GM23338 (cell line): ENCODE data around the gene DMAC1. TPM values are rescaled to one million over a fixed set of nuclear protein-coding genes. Genes with fewer than 3 reads are reported as not detected.

Experiments
- ATAC-seq: fragments of 200-7000 bp; cut with Tn5 transposase; 3 replicates; pipeline ENCODE4 v1.9.1; 2020
- DNase-seq: peaks from one replicate; pipeline ENCODE4 v3.0.0-alpha.2; 2015; ENCODE audit warnings: low spot score
- H2AFZ ChIP-seq: fragments of 200-600 bp; sonication (generic); 2 replicates; pipeline ENCODE4 v1.8.0; 2016; ENCODE audit warnings: antibody characterized with exemption, mild to moderate bottlenecking, moderate library complexity
- H3F3A ChIP-seq: fragments of 200-600 bp; sonication (generic); replicated peaks from 2 replicates; pipeline ENCODE4 v1.8.0; 2017; ENCODE audit warnings: antibody characterized with exemption, mixed run types, low read depth
- H3K27ac ChIP-seq: fragments of 200-600 bp; sonication (generic); 2 replicates; pipeline ENCODE4 v1.6.1; 2016; ENCODE audit warnings: low read depth
- H3K27me3 ChIP-seq: fragments of 200-600 bp; sonication (generic); 2 replicates; pipeline ENCODE4 v1.8.0; 2016; ENCODE audit warnings: mild to moderate bottlenecking, mixed run types, moderate library complexity; ENCODE audit not compliant: insufficient read depth
- H3K36me3 ChIP-seq: fragments of 200-600 bp; sonication (generic); 2 replicates; pipeline ENCODE4 v1.8.0; 2016; ENCODE audit warnings: mild to moderate bottlenecking; ENCODE audit not compliant: insufficient read depth
- H3K4me1 ChIP-seq: fragments of 200-600 bp; sonication (generic); 2 replicates; pipeline ENCODE4 v1.8.0; 2016; ENCODE audit warnings: mild to moderate bottlenecking, moderate library complexity; ENCODE audit not compliant: insufficient read depth
- H3K4me2 ChIP-seq: fragments of 200-600 bp; sonication (generic); 2 replicates; pipeline ENCODE4 v1.7.1; 2017; ENCODE audit warnings: mixed run types
- H3K4me3 ChIP-seq: fragments of 200-600 bp; sonication (generic); 2 replicates; pipeline ENCODE4 v1.6.1; 2016; ENCODE audit warnings: mixed run types
- H3K79me2 ChIP-seq: fragments of 200-600 bp; sonication (generic); replicated peaks from 2 replicates; pipeline ENCODE4 v1.8.0; 2017; ENCODE audit warnings: mild to moderate bottlenecking; ENCODE audit not compliant: insufficient read depth
- H3K9me2 ChIP-seq: fragments of 200-600 bp; sonication (generic); 2 replicates; pipeline ENCODE4 v1.8.0; 2017; ENCODE audit not compliant: insufficient read depth
- H4K20me1 ChIP-seq: fragments of 200-600 bp; sonication (generic); replicated peaks from 2 replicates; pipeline ENCODE4 v1.8.0; 2017; ENCODE audit warnings: mild to moderate bottlenecking; ENCODE audit not compliant: insufficient read depth
- H3K27ac Mint-ChIP-seq: 2 replicates; pipeline ENCODE4 v1.8.0; 2020; ENCODE audit warnings: inconsistent platforms, mild to moderate bottlenecking, moderate library complexity, mixed read lengths
- H3K27me3 Mint-ChIP-seq: 3 replicates; pipeline ENCODE4 v1.8.0; 2022; ENCODE audit warnings: low read depth, mild to moderate bottlenecking, moderate library complexity, mixed read lengths, inconsistent platforms; ENCODE audit not compliant: insufficient read depth, poor library complexity
- H3K36me3 Mint-ChIP-seq: 3 replicates; pipeline ENCODE4 v1.8.0; 2021; ENCODE audit warnings: low read depth, mild to moderate bottlenecking, inconsistent platforms, moderate library complexity, mixed read lengths
- H3K4me1 Mint-ChIP-seq: 3 replicates; pipeline ENCODE4 v1.8.0; 2020; ENCODE audit warnings: mild to moderate bottlenecking, inconsistent platforms, mixed read lengths
- H3K4me3 Mint-ChIP-seq: 3 replicates; pipeline ENCODE4 v1.8.0; 2021; ENCODE audit warnings: moderate library complexity, mild to moderate bottlenecking, inconsistent platforms, mixed read lengths
- H3K9me3 Mint-ChIP-seq: 3 replicates; pipeline ENCODE4 v1.8.0; 2020; ENCODE audit warnings: moderate library complexity, mild to moderate bottlenecking, inconsistent platforms, mixed read lengths
- CREB1 ChIP-seq: fragments of 250-450 bp; sonication (Bioruptor Pico); IDR thresholded peaks from 2 replicates; pipeline ENCODE4 v1.5.0; 2020; ENCODE audit warnings: low read depth, mild to moderate bottlenecking, moderate library complexity
- CTCF ChIP-seq, 2 experiments: fragments of 200-600 bp in 1 of 2; sonication (generic) in 1 of 2; conservative IDR thresholded peaks; 2 replicates each; pipeline versions ENCODE4 v1.5.1 to v1.6.1; 2016 to 2017; ENCODE audit warnings: antibody characterized with exemption in 2 of 2, low read depth in 2 of 2, mild to moderate bottlenecking in 2 of 2, moderate library complexity in 1 of 2
- EZH2 ChIP-seq: fragments of 200-600 bp; sonication (generic); IDR thresholded peaks from one replicate; pipeline ENCODE4 v1.8.0; 2017; ENCODE audit warnings: antibody characterized with exemption, mild to moderate bottlenecking, low read depth; ENCODE audit not compliant: unreplicated experiment
- EZH2phosphoT487 ChIP-seq: fragments of 200-600 bp; sonication (generic); IDR thresholded peaks from one replicate; pipeline ENCODE4 v1.8.1; 2018; ENCODE audit warnings: antibody characterized with exemption; ENCODE audit not compliant: unreplicated experiment
- JUNB ChIP-seq: IDR thresholded peaks from one replicate; pipeline ENCODE4 v1.6.1; 2016; ENCODE audit warnings: antibody characterized with exemption; ENCODE audit not compliant: unreplicated experiment
- NANOG ChIP-seq: IDR thresholded peaks from 2 replicates; pipeline ENCODE4 v1.6.1; 2016; ENCODE audit warnings: antibody characterized with exemption, borderline replicate concordance
- POLR2AphosphoS5 ChIP-seq: IDR thresholded peaks from 2 replicates; pipeline ENCODE4 v1.6.1; 2016; ENCODE audit warnings: antibody characterized with exemption, low read depth
- STAT1 ChIP-seq: IDR thresholded peaks from one replicate; pipeline ENCODE4 v1.6.1; 2016; ENCODE audit warnings: antibody characterized with exemption; ENCODE audit not compliant: unreplicated experiment
- ZNF114 ChIP-seq: fragments of 250-450 bp; sonication (Bioruptor Pico); IDR thresholded peaks from 2 replicates; pipeline ENCODE4 v1.5.0; 2020; ENCODE audit warnings: mild to moderate bottlenecking, moderate library complexity
- ZNF331 ChIP-seq: fragments of 250-450 bp; sonication (Bioruptor Pico); IDR thresholded peaks from 2 replicates; pipeline ENCODE4 v1.5.0; 2020; ENCODE audit warnings: low read depth, mild to moderate bottlenecking, moderate library complexity
- ZNF462 ChIP-seq: fragments of 250-450 bp; sonication (Bioruptor Pico); IDR thresholded peaks from 2 replicates; pipeline ENCODE4 v1.5.0; 2020; ENCODE audit warnings: mild to moderate bottlenecking, moderate library complexity
- polyA plus RNA-seq: library from polyadenylated mRNA; unstranded; fragments of >200 nt; fragmentation: Nextera tagmentation; extraction: Ambion mirVana; gene quantifications from 2 replicates; pipeline ENCODE4 v1.2.1, GENCODE V29; 2016
- total RNA-seq: library from RNA; depleted of rRNA; stranded (reverse); fragments of >200 nt; shearing (Covaris generic); gene quantifications from 2 replicates; pipeline ENCODE4 v1.2.3, GENCODE V29; 2014
- TF ChIP-seq, protein P1 (sequence below): IDR thresholded peaks from 2 replicates; pipeline ENCODE4 v1.6.1; 2016; ENCODE audit warnings: antibody characterized with exemption
- TF ChIP-seq, protein P2 (sequence below): IDR thresholded peaks from one replicate; pipeline ENCODE4 v1.6.1; 2018; ENCODE audit warnings: antibody characterized with exemption; ENCODE audit not compliant: unreplicated experiment

The DMAC1 gene
- total and polyA plus RNA-seq, 2 experiments from 2014 or later, result 24.6 to 116 TPM

GRCh38 chr9:7827792-7828191 lies 28.2 kb upstream of the DMAC1 start:
- 0 out of 2 replicates have a peak, but pooled peaks cover 9% of the 10 kb centered on the region for H3K9me2 ChIP-seq
- ATAC-seq (no peak), DNase-seq (no peak)
- no peaks in the 10 kb centered on the region for H3F3A ChIP-seq
- Mint-ChIP-seq H3K27ac (no peak overlapping the region), H3K27me3 (no peaks in the 10 kb centered on the region), H3K36me3 (no peaks in the 10 kb centered on the region), H3K4me3 (no peak overlapping the region), H3K4me1 (no peaks in the 10 kb centered on the region), H3K9me3 (no peaks in the 10 kb centered on the region)
- no peaks in the 10 kb centered on the region for H3K27me3 ChIP-seq
- no peak overlapping the region for H3K27ac ChIP-seq
- no peaks in the 10 kb centered on the region for H3K36me3 ChIP-seq
- no peaks in the 10 kb centered on the region for H3K4me1 ChIP-seq
- H3K4me3 ChIP-seq, result no peak overlapping the region
- no peak overlapping the region for H3K4me2 ChIP-seq
- no peak for TF ChIP-seq NANOG
- no peak for TF ChIP-seq EZH2phosphoT487
- TF ChIP-seq JUNB, result no peak
- no peak for TF ChIP-seq ZNF114
- TF ChIP-seq ZNF462, result no peak
- TF ChIP-seq, protein P1, sequence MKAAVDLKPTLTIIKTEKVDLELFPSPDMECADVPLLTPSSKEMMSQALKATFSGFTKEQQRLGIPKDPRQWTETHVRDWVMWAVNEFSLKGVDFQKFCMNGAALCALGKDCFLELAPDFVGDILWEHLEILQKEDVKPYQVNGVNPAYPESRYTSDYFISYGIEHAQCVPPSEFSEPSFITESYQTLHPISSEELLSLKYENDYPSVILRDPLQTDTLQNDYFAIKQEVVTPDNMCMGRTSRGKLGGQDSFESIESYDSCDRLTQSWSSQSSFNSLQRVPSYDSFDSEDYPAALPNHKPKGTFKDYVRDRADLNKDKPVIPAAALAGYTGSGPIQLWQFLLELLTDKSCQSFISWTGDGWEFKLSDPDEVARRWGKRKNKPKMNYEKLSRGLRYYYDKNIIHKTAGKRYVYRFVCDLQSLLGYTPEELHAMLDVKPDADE, result no peak
- TF ChIP-seq POLR2AphosphoS5, result no peak
- TF ChIP-seq ZNF331 (CRISPR knock-in tag), result no peak
- no peak for TF ChIP-seq EZH2
- TF ChIP-seq CREB1 (CRISPR knock-in tag), result no peak
- TF ChIP-seq CTCF (conservative IDR thresholded peaks at IDR 0.05; ENCODE audit: low read depth in 2 of 2), result no peak
- no peak for TF ChIP-seq STAT1
- TF ChIP-seq, protein P2, sequence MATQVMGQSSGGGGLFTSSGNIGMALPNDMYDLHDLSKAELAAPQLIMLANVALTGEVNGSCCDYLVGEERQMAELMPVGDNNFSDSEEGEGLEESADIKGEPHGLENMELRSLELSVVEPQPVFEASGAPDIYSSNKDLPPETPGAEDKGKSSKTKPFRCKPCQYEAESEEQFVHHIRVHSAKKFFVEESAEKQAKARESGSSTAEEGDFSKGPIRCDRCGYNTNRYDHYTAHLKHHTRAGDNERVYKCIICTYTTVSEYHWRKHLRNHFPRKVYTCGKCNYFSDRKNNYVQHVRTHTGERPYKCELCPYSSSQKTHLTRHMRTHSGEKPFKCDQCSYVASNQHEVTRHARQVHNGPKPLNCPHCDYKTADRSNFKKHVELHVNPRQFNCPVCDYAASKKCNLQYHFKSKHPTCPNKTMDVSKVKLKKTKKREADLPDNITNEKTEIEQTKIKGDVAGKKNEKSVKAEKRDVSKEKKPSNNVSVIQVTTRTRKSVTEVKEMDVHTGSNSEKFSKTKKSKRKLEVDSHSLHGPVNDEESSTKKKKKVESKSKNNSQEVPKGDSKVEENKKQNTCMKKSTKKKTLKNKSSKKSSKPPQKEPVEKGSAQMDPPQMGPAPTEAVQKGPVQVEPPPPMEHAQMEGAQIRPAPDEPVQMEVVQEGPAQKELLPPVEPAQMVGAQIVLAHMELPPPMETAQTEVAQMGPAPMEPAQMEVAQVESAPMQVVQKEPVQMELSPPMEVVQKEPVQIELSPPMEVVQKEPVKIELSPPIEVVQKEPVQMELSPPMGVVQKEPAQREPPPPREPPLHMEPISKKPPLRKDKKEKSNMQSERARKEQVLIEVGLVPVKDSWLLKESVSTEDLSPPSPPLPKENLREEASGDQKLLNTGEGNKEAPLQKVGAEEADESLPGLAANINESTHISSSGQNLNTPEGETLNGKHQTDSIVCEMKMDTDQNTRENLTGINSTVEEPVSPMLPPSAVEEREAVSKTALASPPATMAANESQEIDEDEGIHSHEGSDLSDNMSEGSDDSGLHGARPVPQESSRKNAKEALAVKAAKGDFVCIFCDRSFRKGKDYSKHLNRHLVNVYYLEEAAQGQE, result no peak
- H3K79me2 ChIP-seq, result no peaks in the 10 kb centered on the region
- no peak overlapping the region for H2AFZ ChIP-seq
- H4K20me1 ChIP-seq, result no peaks in the 10 kb centered on the region
